SK-N-MC (cell line): ENCODE data around the gene MRC1.

Experiments used
- DNase-seq: peaks from one replicate; pipeline ENCODE4 v3.0.0-alpha.2; 2011; ENCODE audit warnings: low read depth, low spot score
- H3K27ac ChIP-seq: fragments of 200-600 bp; sonication (generic); 2 replicates; pipeline ENCODE4 v1.5.1; 2016; ENCODE audit warnings: mixed run types
- H3K36me3 ChIP-seq: fragments of 200-600 bp; sonication (generic); 2 replicates; pipeline ENCODE4 v1.6.1; 2017; ENCODE audit warnings: antibody characterized with exemption, low read length, mixed read lengths; ENCODE audit not compliant: insufficient read depth
- H3K4me3 ChIP-seq: fragments of 200-600 bp; sonication (generic); 2 replicates; pipeline ENCODE4 v1.5.1; 2016
- H3K9ac ChIP-seq: fragments of 200-600 bp; sonication (generic); 2 replicates; pipeline ENCODE4 v1.8.0; 2017; ENCODE audit warnings: mixed run types, mixed read lengths; ENCODE audit not compliant: insufficient read length
- H3K9me3 ChIP-seq: fragments of 200-600 bp; sonication (generic); 2 replicates; pipeline ENCODE4 v1.6.1; 2017; ENCODE audit warnings: low read depth, mild to moderate bottlenecking, antibody characterized with exemption, low read length, moderate library complexity, mixed read lengths
- EZH2 ChIP-seq: fragments of 200-600 bp; sonication (generic); IDR thresholded peaks from one replicate; pipeline ENCODE4 v1.6.1; 2017; ENCODE audit warnings: antibody characterized with exemption
- FOXP2 ChIP-seq: optimal IDR thresholded peaks from 2 replicates; pipeline ENCODE3; 2011; ENCODE audit warnings: mild to moderate bottlenecking, moderate library complexity; ENCODE audit not compliant: insufficient read depth; ENCODE audit errors: extremely low read length, control extremely low read depth
- POLR2AphosphoS5 ChIP-seq: IDR thresholded peaks from 2 replicates; pipeline ENCODE4 v1.6.1; 2012; ENCODE audit warnings: mild to moderate bottlenecking, low read depth, low read length, borderline replicate concordance

The MRC1 gene

DNA sequence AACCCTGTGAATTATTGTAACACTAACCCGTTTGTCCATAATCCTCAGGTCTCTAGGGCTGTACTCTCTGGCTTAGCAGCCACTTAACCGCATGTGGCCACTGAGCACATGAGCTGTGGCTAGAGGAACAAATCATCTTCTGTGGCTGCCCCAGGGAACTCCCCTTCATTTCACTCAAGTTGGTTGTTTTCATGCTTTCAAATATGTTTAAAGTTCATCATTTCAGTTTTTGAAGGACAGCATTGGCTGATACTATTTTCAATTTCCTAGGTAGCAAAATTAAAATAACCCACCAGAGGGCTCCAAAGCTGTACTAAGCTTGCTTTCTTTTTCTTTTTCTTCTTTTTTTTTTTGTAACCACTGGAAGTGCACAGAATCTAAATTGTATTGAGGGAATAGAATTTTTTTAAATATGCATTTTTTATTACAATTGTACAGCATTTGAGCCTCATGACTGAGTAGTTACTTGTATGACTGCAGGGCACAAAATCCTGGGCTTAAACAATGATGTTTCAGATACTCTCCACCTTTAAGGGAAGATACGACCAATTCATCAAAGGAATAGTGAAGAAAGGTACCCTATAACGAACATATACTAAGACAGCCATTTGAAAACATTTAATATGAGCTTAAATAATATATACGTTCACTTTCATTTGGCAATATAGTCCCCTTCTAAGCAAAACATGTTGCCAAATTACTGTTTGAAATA is 38.6 kb downstream of the MRC1 start:
- DNase-seq: no peak
- TF ChIP-seq EZH2 (no peak), POLR2AphosphoS5 (no peak), FOXP2 (no peak)
- no peak overlapping the region for H3K9ac ChIP-seq
- no peaks in the 10 kb centered on the region for H3K36me3 ChIP-seq
- no peak overlapping the region for H3K27ac ChIP-seq
- H3K9me3 ChIP-seq: no peaks in the 10 kb centered on the region
- H3K4me3 ChIP-seq: no peak overlapping the region

DNA sequence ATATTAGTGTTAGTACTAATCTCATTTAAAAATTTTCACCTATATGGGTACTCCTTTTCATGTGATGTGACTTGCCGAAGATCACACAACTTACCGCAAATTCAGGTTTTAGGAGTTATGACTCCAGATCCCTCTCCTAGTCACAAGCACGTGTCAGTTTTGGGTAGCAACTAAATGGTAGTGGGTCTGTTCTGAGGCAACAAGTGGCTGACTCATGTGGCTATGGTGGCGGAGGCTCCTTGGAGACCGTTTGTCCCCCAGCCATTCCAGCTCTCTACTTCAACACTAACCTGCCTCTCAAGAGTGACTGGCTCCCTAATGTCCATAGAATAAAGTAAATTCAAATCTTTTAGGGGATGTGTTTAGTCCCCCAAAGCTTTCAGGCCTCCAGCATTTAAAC is 39.5 kb downstream of the MRC1 start:
- no peak for DNase-seq
- Histone ChIP-seq H3K27ac (no peak overlapping the region), H3K9ac (no peak overlapping the region), H3K36me3 (no peaks in the 10 kb centered on the region), H3K9me3 (no peaks in the 10 kb centered on the region), H3K4me3 (no peak overlapping the region)
- TF ChIP-seq EZH2: no peak
- TF ChIP-seq FOXP2: no peak
- TF ChIP-seq POLR2AphosphoS5: no peak

DNA sequence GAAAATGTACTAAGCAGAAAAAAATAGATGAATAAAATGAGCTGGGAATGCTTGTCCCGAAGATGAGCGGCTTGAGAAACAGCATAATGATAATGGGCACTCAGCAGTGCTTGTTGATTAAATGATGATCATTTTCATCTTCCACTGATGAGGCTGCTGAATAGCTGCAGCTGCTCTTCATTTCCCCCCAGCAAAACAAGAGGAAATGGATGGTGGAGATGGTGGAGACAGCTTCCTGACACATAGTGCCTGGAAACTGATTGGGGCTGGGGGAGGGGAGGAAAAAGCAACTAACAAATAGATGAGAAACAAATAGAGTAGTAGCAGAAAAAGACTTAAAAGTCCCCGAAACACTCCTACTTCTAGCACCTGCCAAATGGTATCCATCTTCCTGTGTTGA is 41.4 kb downstream of the MRC1 start:
- Histone ChIP-seq H3K9me3 (no peaks in the 10 kb centered on the region), H3K27ac (no peak overlapping the region), H3K4me3 (no peak overlapping the region), H3K36me3 (no peaks in the 10 kb centered on the region), H3K9ac (no peak overlapping the region)
- no peak for DNase-seq
- TF ChIP-seq POLR2AphosphoS5 (no peak), EZH2 (no peak), FOXP2 (no peak)

DNA sequence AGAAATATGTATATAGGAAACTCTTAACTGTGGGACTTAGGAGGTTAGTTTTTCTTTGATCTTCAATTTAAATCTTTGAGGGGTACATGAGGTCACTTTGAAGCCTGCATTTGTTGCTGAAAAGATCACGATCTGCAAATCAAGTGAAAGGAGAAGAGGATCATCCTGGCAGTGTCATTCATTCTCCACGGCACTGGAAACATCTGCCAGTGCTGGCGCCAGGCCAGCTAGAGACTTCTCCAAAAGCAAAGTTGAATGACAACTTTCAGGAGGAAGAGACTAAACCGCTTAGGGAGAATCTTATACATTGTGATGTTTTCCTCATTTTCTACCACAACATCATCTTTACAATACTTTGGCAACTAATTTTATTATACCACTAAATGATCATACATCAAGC is 42.5 kb downstream of the MRC1 start:
- Histone ChIP-seq H3K9me3 (no peaks in the 10 kb centered on the region), H3K4me3 (no peak overlapping the region), H3K9ac (no peak overlapping the region), H3K27ac (no peak overlapping the region), H3K36me3 (no peaks in the 10 kb centered on the region)
- TF ChIP-seq FOXP2: no peak
- TF ChIP-seq POLR2AphosphoS5: no peak
- no peak for TF ChIP-seq EZH2
- DNase-seq: no peak

DNA sequence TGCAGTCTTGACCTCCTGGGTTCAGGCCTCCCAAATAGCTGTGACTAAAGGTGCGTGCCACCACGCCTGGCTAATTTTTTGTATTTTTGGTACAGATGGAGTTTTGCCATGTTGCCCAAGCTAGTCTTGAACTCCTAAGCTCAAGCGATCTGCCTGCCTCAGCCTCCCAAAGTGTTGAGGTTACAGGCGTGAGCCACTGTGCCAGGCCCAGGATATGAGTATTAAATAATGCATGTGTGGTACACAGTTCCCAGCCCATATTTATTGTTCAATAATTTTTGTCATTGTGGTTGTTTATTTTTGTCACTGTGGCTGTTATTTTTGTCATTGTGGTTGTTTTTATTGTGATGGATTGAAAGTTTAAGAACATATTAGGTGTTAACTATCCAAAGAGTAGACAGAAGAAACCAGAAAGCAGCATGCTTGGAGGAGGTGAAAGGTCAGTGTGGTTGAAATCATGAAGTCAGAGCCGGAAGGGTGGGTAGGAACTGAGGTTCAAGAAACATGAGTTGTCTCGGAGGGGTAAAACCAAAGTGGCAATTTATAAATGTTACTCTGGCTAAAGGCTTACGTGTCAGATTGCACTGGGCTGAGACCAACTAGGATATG is 45.0 kb downstream of the MRC1 start:
- no peak for DNase-seq
- Histone ChIP-seq H3K9me3 (no peaks in the 10 kb centered on the region), H3K9ac (no peak overlapping the region), H3K27ac (no peak overlapping the region), H3K36me3 (no peaks in the 10 kb centered on the region), H3K4me3 (no peak overlapping the region)
- TF ChIP-seq POLR2AphosphoS5: no peak
- no peak for TF ChIP-seq EZH2
- TF ChIP-seq FOXP2: no peak

DNA sequence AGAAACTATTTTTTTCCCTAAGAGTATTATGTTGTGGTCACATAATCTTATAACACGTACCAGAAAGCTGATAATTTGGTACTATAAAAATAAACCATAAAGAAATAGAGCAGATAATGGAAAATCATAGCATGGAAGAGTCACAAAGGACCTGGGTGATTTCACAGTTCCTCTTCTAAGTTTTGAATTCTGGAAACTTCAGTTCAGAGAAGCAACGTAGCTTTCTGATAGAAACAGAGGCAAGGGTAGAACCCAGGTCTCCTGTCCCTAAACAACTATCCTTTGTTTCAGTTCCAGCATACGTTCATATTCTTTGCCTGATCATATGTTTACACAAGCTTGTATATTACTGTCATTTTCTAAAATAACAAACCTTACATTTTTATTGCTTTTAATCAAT is 47.9 kb downstream of the MRC1 start:
- no peaks in the 10 kb centered on the region for H3K36me3 ChIP-seq
- TF ChIP-seq EZH2 (no peak), FOXP2 (no peak), POLR2AphosphoS5 (no peak)
- no peak overlapping the region for H3K4me3 ChIP-seq
- no peak overlapping the region for H3K27ac ChIP-seq
- H3K9me3 ChIP-seq: no peaks in the 10 kb centered on the region
- no peak overlapping the region for H3K9ac ChIP-seq
- DNase-seq: no peak

DNA sequence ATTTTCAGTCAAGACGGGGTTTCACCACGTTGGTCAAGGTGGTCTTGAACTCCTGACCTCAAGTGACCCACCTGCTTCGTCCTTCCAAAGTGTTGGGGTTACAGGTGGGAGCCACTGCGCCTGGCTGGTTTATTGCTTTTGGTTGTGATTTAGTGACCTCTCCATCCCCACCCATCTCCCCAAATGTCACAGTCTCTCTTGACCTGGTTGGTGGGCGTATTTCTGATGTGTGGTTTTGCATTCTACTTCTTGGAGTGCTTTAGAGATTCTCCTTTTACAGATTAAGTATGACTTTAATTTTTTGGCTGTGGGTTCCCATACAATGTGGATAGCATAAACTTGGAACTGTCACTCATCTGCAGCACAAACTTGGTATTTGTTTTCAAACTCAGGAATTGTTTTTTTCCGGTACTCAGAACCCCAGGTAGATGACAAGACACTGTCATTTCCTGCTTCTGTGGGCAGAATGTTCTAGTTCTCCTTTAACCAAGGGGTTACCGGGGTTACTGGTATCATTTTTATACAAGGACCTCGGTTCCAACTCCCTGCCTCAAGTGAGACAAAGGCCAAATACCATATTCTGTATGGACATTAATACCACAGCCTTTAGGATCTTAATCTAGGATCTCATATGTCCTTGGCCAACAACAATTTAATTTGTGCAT is 50.5 kb downstream of the MRC1 start:
- Histone ChIP-seq H3K9ac (no peak overlapping the region), H3K4me3 (no peak overlapping the region), H3K9me3 (no peaks in the 10 kb centered on the region), H3K27ac (no peak overlapping the region), H3K36me3 (no peaks in the 10 kb centered on the region)
- no peak for DNase-seq
- no peak for TF ChIP-seq FOXP2
- TF ChIP-seq EZH2: no peak
- no peak for TF ChIP-seq POLR2AphosphoS5

DNA sequence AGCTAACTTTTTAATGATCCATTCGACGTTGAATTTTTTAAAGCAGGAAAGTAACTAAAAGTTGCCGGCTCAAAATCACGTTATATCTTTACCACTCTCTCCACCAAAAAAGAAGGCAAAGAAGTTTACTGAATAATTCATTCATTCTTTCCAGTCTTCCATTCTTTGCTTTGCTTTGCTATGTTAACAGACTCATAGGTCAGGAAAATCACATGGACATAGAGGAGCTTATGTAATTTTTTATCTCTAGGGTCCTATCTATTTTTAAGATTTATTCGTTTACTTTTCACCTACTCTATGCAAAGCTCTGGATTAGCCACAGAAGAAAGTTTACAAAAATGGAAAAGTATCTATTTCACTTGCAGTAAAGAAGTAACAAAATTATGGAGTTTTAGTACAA is 52.6 kb downstream of the MRC1 start:
- no peak overlapping the region for H3K9ac ChIP-seq
- no peak for TF ChIP-seq EZH2
- TF ChIP-seq FOXP2: no peak
- no peak for TF ChIP-seq POLR2AphosphoS5
- no peak overlapping the region for H3K27ac ChIP-seq
- no peaks in the 10 kb centered on the region for H3K9me3 ChIP-seq
- H3K36me3 ChIP-seq: no peaks in the 10 kb centered on the region
- no peak overlapping the region for H3K4me3 ChIP-seq
- DNase-seq: no peak
